ENCODE results near the gene PDE12.
A peak's percentile ranks its signal among the peaks of the same experiment; 100 is the strongest.
"Not testable (repeated sequence)": the region's sequence is repeated elsewhere in the genome, so short reads cannot be mapped to it uniquely, and the experiment has no call there.

Gene PDE12

GRCh38 chr3:57587905-57588304 lies 31.8 kb downstream of the PDE12 start:
- no peak for DNase-seq

GRCh38 chr3:57592306-57592705 lies 36.2 kb downstream of the PDE12 start:
- no peak for DNase-seq

- DNase-seq: no peak
Measured at GRCh38 chr3:57594144-57594543, 38.1 kb downstream of the PDE12 start.

GRCh38 chr3:57594576-57594975 lies 38.5 kb downstream of the PDE12 start:
- no peak for DNase-seq

- DNase-seq: peak; percentile 83 to 90
Measured at GRCh38 chr3:57596495-57597126, 40.5 kb downstream of the PDE12 start.

- DNase-seq: peak; percentile 99 to 100
Measured at GRCh38 chr3:57597127-57597923, 41.3 kb downstream of the PDE12 start, which contains the start of gene ARF4. Gene ARF4 (minus strand): TSS chr3:57597344. CDS start chr3:57597140, 204 bp downstream.

GRCh38 chr3:57598765-57599360 lies 42.8 kb downstream of the PDE12 start:
- DNase-seq: no peak

GRCh38 chr3:57600195-57600594 lies 44.1 kb downstream of the PDE12 start:
- DNase-seq: no peak

- DNase-seq: no peak
Measured at GRCh38 chr3:57604971-57605370, 48.9 kb downstream of the PDE12 start.

GRCh38 chr3:57605683-57606082 lies 49.6 kb downstream of the PDE12 start:
- DNase-seq: no peak

- DNase-seq: not testable (repeated sequence)
Measured at GRCh38 chr3:57611870-57612269, 55.8 kb downstream of the PDE12 start.

GRCh38 chr3:57616233-57616632 lies 60.2 kb downstream of the PDE12 start:
- no peak for DNase-seq
